Loucy (cell line): ENCODE measurements around the gene CCNI.
"Not testable (repeated sequence)": the region's sequence is repeated elsewhere in the genome, so short reads cannot be mapped to it uniquely, and the experiment has no call there.

Experiments
- H2AFZ ChIP-seq: fragments of 200-600 bp; sonication (generic); 2 replicates; pipeline ENCODE4 v1.6.0; 2016; ENCODE audit warnings: antibody characterized with exemption, mild to moderate bottlenecking, low read length, moderate library complexity
- H3F3A ChIP-seq: fragments of 200-600 bp; 2 replicates; pipeline ENCODE4 v1.6.0; 2016; ENCODE audit warnings: antibody characterized with exemption, low read depth, mild to moderate bottlenecking
- H3K27me3 ChIP-seq: fragments of 200-600 bp; sonication (generic); 2 replicates; pipeline ENCODE4 v1.6.1; 2014; ENCODE audit warnings: low read length, mild to moderate bottlenecking; ENCODE audit not compliant: insufficient read depth, poor library complexity, severe bottlenecking
- H3K36me3 ChIP-seq: fragments of 200-600 bp; sonication (generic); 2 replicates; pipeline ENCODE4 v1.6.1; 2016; ENCODE audit warnings: low read length; ENCODE audit not compliant: insufficient read depth
- H3K4me1 ChIP-seq: fragments of 200-600 bp; sonication (generic); 2 replicates; pipeline ENCODE4 v1.5.1; 2014; ENCODE audit warnings: low read length, mild to moderate bottlenecking; ENCODE audit not compliant: insufficient read depth, poor library complexity, severe bottlenecking
- H3K4me2 ChIP-seq: fragments of 200-600 bp; sonication (generic); 2 replicates; pipeline ENCODE4 v1.6.0; 2014; ENCODE audit warnings: antibody characterized with exemption, low read length, low read depth, mild to moderate bottlenecking; ENCODE audit not compliant: poor library complexity, severe bottlenecking
- H3K4me3 ChIP-seq: fragments of 200-600 bp; sonication (generic); 2 replicates; pipeline ENCODE4 v1.5.1; 2014; ENCODE audit warnings: low read length, mild to moderate bottlenecking, mixed read lengths; ENCODE audit not compliant: poor library complexity, severe bottlenecking
- H3K79me2 ChIP-seq: fragments of 200-600 bp; sonication (generic); 2 replicates; pipeline ENCODE4 v1.6.1; 2014; ENCODE audit warnings: low read length; ENCODE audit not compliant: insufficient read depth
- H3K9ac ChIP-seq: fragments of 200-600 bp; sonication (generic); 2 replicates; pipeline ENCODE4 v1.6.0; 2014; ENCODE audit warnings: mild to moderate bottlenecking, low read depth, low read length, moderate library complexity; ENCODE audit not compliant: poor library complexity, severe bottlenecking
- H3K9me2 ChIP-seq: fragments of 200-600 bp; sonication (generic); replicated peaks from 2 replicates; pipeline ENCODE4 v1.6.1; 2016; ENCODE audit warnings: low read depth, low read length, mixed read lengths
- H3K9me3 ChIP-seq: fragments of 200-600 bp; sonication (generic); 2 replicates; pipeline ENCODE4 v1.6.1; 2014; ENCODE audit warnings: mild to moderate bottlenecking, antibody characterized with exemption, low read length, low read depth; ENCODE audit not compliant: insufficient read depth
- H4K20me1 ChIP-seq: fragments of 200-600 bp; sonication (generic); 2 replicates; pipeline ENCODE4 v1.6.0; 2014; ENCODE audit warnings: antibody characterized with exemption, low read length, mild to moderate bottlenecking; ENCODE audit not compliant: insufficient read depth, poor library complexity, severe bottlenecking
- EZH2phosphoT487 ChIP-seq: fragments of 200-600 bp; IDR thresholded peaks from 2 replicates; pipeline ENCODE4 v1.6.1; 2018; ENCODE audit warnings: antibody characterized with exemption, mild to moderate bottlenecking, moderate library complexity, borderline replicate concordance
- TF ChIP-seq, protein P1 (sequence below): fragments of 200-600 bp; sonication (generic); conservative IDR thresholded peaks from 2 replicates; pipeline ENCODE4 v1.5.1; 2014; ENCODE audit warnings: mild to moderate bottlenecking, antibody characterized with exemption, low read length

CCNI gene

DNA sequence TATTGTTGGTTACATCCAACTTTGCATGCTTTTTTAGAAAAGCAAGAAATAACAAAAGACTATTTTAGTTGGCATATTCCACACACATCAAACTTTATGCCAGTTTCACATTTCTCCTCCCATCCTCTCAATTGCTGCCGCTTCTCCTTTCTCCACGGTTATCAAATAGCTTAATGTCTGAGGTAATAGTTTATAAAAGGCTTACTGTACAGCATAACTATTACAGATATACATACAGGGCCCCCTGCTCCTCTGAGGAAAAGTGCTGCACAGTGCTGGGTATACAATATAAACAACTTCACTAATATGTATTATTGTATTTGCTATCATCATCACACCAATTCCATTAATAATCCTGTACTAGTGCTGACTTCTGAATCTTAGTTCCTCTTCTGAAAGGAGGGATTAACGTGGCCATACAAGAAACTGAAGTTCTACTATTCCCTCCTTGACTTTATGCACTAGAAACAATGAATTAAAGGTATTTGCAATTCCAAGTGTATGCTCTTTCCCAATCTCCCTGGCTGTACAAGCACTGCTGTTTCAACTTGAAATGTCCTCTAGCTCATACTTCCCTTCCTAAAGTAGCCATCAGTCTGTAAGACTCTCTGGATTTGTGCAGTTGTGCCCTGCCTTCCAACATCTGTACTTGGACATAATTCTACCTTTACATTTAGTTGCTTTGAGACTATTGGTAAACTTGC lies 2.5 kb downstream of the CCNI start:
- Histone ChIP-seq H3K36me3 (peaks cover 3% of the 10 kb centered on the region; the same call in 1 of the 2 replicates), H3K27me3 (peaks cover 4% of the 10 kb centered on the region), H4K20me1 (peaks cover 61% of the 10 kb centered on the region), H3K9me3 (no peaks in the 10 kb centered on the region), H3K4me2 (peak overlapping the region; percentile 88), H3F3A (no peaks in the 10 kb centered on the region), H3K9ac (peak overlapping the region; percentile 99), H2AFZ (no peak overlapping the region), H3K9me2 (no peaks in the 10 kb centered on the region), H3K4me1 (peaks cover 60% of the 10 kb centered on the region), H3K79me2 (peaks cover 93% of the 10 kb centered on the region), H3K4me3 (peak overlapping the region; percentile 86)
- TF ChIP-seq, protein P1, sequence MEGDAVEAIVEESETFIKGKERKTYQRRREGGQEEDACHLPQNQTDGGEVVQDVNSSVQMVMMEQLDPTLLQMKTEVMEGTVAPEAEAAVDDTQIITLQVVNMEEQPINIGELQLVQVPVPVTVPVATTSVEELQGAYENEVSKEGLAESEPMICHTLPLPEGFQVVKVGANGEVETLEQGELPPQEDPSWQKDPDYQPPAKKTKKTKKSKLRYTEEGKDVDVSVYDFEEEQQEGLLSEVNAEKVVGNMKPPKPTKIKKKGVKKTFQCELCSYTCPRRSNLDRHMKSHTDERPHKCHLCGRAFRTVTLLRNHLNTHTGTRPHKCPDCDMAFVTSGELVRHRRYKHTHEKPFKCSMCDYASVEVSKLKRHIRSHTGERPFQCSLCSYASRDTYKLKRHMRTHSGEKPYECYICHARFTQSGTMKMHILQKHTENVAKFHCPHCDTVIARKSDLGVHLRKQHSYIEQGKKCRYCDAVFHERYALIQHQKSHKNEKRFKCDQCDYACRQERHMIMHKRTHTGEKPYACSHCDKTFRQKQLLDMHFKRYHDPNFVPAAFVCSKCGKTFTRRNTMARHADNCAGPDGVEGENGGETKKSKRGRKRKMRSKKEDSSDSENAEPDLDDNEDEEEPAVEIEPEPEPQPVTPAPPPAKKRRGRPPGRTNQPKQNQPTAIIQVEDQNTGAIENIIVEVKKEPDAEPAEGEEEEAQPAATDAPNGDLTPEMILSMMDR, result no peak
- no peak for TF ChIP-seq EZH2phosphoT487

DNA sequence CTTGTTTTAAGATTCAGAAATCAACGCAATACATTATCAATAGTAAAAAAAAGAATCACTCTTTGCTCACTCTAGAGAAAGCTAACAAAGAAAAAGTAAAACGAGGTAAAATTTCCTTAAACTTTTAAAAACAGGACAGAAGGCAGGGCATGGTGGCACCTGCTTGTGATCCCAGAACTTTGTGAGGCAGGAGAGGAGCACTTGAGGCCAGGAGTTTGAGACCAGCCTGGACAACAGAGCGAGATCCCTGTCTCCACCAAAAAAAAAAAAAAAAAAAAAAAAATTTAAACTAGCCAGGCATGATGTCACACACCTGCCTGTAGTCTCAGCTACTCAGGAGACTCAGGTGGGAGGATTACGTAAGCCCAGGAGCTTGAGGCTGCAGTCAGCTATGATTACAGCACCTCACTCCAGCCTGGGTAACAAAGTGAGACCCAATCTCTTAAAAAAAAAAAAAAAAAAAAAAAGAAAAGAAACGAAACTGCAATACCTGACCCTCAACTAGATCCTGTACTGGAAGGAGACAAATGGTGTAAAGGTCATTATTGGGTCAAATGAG lies 3.5 kb downstream of the CCNI start:
- TF ChIP-seq, protein P1, result no peak
- no peak for TF ChIP-seq EZH2phosphoT487
- H2AFZ ChIP-seq, result no peak overlapping the region
- H3K9ac ChIP-seq, result peak overlapping the region; percentile 99
- H3K79me2 ChIP-seq, result peaks cover 94% of the 10 kb centered on the region
- H3K9me3 ChIP-seq, result no peaks in the 10 kb centered on the region
- H3K36me3 ChIP-seq, result peaks cover 3% of the 10 kb centered on the region; the same call in 1 of the 2 replicates
- peak overlapping the region; percentile 86 for H3K4me3 ChIP-seq
- peaks cover 56% of the 10 kb centered on the region for H3K4me1 ChIP-seq
- H3K4me2 ChIP-seq, result peak overlapping the region; percentile 88
- H4K20me1 ChIP-seq, result peaks cover 71% of the 10 kb centered on the region
- H3K27me3 ChIP-seq, result peaks cover 4% of the 10 kb centered on the region
- no peaks in the 10 kb centered on the region for H3K9me2 ChIP-seq
- no peaks in the 10 kb centered on the region for H3F3A ChIP-seq

DNA sequence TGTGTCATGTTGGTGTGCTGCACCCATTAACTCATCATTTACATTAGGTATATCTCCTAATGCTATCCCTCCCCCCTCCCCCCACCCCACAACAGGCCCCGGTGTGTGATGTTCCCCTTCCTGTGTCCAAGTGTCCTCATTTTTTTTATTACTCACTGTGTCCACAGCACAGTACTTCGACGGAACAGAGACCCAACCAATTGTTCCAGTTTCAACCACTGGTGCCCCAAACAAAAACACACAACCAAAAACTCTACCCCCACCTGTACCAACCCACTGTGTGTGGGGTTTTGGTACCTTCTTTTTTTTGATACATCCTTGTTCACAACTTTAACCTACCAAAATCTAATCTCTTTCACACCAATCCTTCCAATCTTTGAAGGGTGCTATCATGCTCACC lies 6.3 kb downstream of the CCNI start:
- Histone ChIP-seq H3K36me3 (peaks cover 23% of the 10 kb centered on the region), H3K4me2 (peak overlapping the region; percentile 88), H4K20me1 (peaks cover 96% of the 10 kb centered on the region), H3K4me3 (peak overlapping the region; percentile 86), H3K4me1 (peaks cover 48% of the 10 kb centered on the region), H3K79me2 (peaks cover 98% of the 10 kb centered on the region)
- not testable (repeated sequence) for H2AFZ ChIP-seq, H3K9ac ChIP-seq, H3K27me3 ChIP-seq, H3F3A ChIP-seq, H3K9me2 ChIP-seq, H3K9me3 ChIP-seq

GRCh38 chr4:77065382-77065781 lies 10.4 kb downstream of the CCNI start:
- H2AFZ ChIP-seq, result no peak overlapping the region
- H3K79me2 ChIP-seq, result peaks cover 98% of the 10 kb centered on the region
- H3K9me2 ChIP-seq, result no peaks in the 10 kb centered on the region
- no peak overlapping the region for H3K9ac ChIP-seq
- no peaks in the 10 kb centered on the region for H3K9me3 ChIP-seq
- H3F3A ChIP-seq, result no peaks in the 10 kb centered on the region; the same call in 1 of the 2 replicates
- no peaks in the 10 kb centered on the region for H3K27me3 ChIP-seq
- peak overlapping the region; percentile 55 for H3K4me2 ChIP-seq
- H3K4me3 ChIP-seq, result no peak overlapping the region
- peaks cover 17% of the 10 kb centered on the region for H3K4me1 ChIP-seq
- H4K20me1 ChIP-seq, result peaks cover 92% of the 10 kb centered on the region
- peaks cover 62% of the 10 kb centered on the region for H3K36me3 ChIP-seq
- TF ChIP-seq EZH2phosphoT487, result no peak
- TF ChIP-seq, protein P1, result no peak
